A673 (cell line): ENCODE data around the gene FXYD3.

Source experiments
- EZH2 ChIP-seq: fragments of 200-600 bp; sonication (generic); IDR thresholded peaks from 2 replicates; pipeline ENCODE4 v1.6.1; 2017; ENCODE audit warnings: borderline replicate concordance, low read depth, mild to moderate bottlenecking, mixed read lengths, antibody characterized with exemption, low read length; ENCODE audit not compliant: poor library complexity, severe bottlenecking
- TF ChIP-seq, protein P1 (sequence below): fragments of 300-800, 200-600 bp; sonication (generic); conservative IDR thresholded peaks from 2 replicates; pipeline ENCODE4 v1.5.1; 2017; ENCODE audit warnings: low read depth, mild to moderate bottlenecking, antibody characterized with exemption, low read length, moderate library complexity, mixed read lengths

- TF ChIP-seq, protein P1, sequence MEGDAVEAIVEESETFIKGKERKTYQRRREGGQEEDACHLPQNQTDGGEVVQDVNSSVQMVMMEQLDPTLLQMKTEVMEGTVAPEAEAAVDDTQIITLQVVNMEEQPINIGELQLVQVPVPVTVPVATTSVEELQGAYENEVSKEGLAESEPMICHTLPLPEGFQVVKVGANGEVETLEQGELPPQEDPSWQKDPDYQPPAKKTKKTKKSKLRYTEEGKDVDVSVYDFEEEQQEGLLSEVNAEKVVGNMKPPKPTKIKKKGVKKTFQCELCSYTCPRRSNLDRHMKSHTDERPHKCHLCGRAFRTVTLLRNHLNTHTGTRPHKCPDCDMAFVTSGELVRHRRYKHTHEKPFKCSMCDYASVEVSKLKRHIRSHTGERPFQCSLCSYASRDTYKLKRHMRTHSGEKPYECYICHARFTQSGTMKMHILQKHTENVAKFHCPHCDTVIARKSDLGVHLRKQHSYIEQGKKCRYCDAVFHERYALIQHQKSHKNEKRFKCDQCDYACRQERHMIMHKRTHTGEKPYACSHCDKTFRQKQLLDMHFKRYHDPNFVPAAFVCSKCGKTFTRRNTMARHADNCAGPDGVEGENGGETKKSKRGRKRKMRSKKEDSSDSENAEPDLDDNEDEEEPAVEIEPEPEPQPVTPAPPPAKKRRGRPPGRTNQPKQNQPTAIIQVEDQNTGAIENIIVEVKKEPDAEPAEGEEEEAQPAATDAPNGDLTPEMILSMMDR, result no peak
- no peak for TF ChIP-seq EZH2
Measured at GRCh38 chr19:35143231-35143715, 27.6 kb downstream of the FXYD3 start, which contains the start of gene FXYD7.
